Common myeloid progenitor, CD34-positive (primary cell): ENCODE results near the gene HHIPL1.

Experiments
- CTCF ChIA-PET: fragments of 350-600 bp; sonication (Branson Sonifier 250); formaldehyde crosslinking; loops from one replicate; lab custom pipeline; 2021; ENCODE audit warnings: antibody characterized with exemption; lab: Charles Lee
- POLR2A ChIA-PET: fragments of 350-600 bp; sonication (Branson Sonifier 250); formaldehyde crosslinking; loops from one replicate; lab custom pipeline; 2021; ENCODE audit warnings: antibody characterized with exemption; lab: Charles Lee
- DNase-seq, 3 donors: peaks; one replicate each; pipeline versions ENCODE4 v3.0.0 to v3.0.0-alpha.2; 2013
- H3K27ac ChIP-seq, 2 experiments: 1 replicate in 1 of 2; 2 replicates in 1 of 2; pipeline ENCODE4 v1.7.0; 2013; ENCODE audit warnings: inconsistent platforms in 2 of 2, low read length in 2 of 2, mild to moderate bottlenecking in 2 of 2, low read depth in 1 of 2, moderate library complexity in 1 of 2; ENCODE audit not compliant: severe bottlenecking in 2 of 2, insufficient read depth in 1 of 2, poor library complexity in 1 of 2
- H3K27me3 ChIP-seq, 5 experiments: replicated peaks in 2 of 5; 1 replicate in 3 of 5; 2 replicates in 2 of 5; pipeline versions ENCODE4 v1.6.1 to v1.7.0; 2013; ENCODE audit warnings: low read length in 4 of 5, mild to moderate bottlenecking in 2 of 5, moderate library complexity in 2 of 5, inconsistent platforms in 1 of 5; ENCODE audit not compliant: insufficient read depth in 5 of 5, control insufficient read depth in 4 of 5
- H3K36me3 ChIP-seq, 4 experiments: 1 replicate in 2 of 4; 2 replicates in 2 of 4; pipeline versions ENCODE4 v1.6.1 to v1.7.0; 2013; ENCODE audit warnings: low read length in 3 of 4, control low read depth in 1 of 4, mild to moderate bottlenecking in 1 of 4; ENCODE audit not compliant: control insufficient read depth in 4 of 4, insufficient read depth in 4 of 4
- H3K4me1 ChIP-seq, 4 experiments: 1 replicate in 3 of 4; 2 replicates in 1 of 4; pipeline versions ENCODE4 v1.6.1 to v1.7.1; 2013; ENCODE audit warnings: low read length in 3 of 4, mild to moderate bottlenecking in 3 of 4, control low read depth in 1 of 4, inconsistent platforms in 1 of 4, moderate library complexity in 1 of 4; ENCODE audit not compliant: control insufficient read depth in 4 of 4, insufficient read depth in 4 of 4; ENCODE audit errors: control extremely low read depth in 1 of 4
- H3K4me3 ChIP-seq, 7 experiments: 1 replicate in 4 of 7; 2 replicates in 3 of 7; pipeline versions ENCODE4 v1.5.1 to v1.7.0; 2013; ENCODE audit warnings: mild to moderate bottlenecking in 7 of 7, low read length in 6 of 7, moderate library complexity in 6 of 7, inconsistent platforms in 2 of 7, low read depth in 2 of 7, control low read depth in 1 of 7; ENCODE audit not compliant: insufficient read depth in 4 of 7, control insufficient read depth in 1 of 7; ENCODE audit errors: extremely low read depth in 1 of 7
- H3K9me3 ChIP-seq, 5 experiments: 1 replicate in 4 of 5; 2 replicates in 1 of 5; pipeline versions ENCODE4 v1.6.1 to v1.7.1; 2013; ENCODE audit warnings: low read length in 4 of 5, mild to moderate bottlenecking in 2 of 5, inconsistent platforms in 1 of 5, low read depth in 1 of 5, moderate library complexity in 1 of 5; ENCODE audit not compliant: control insufficient read depth in 4 of 5, insufficient read depth in 2 of 5; ENCODE audit errors: control extremely low read depth in 1 of 5
- WGBS: methylation state at CpG from one replicate; pipeline ENCODE4 v1.1.5; 2013; ENCODE audit not compliant: insufficient coverage; 5-methylcytosine and 5-hydroxymethylcytosine counted together

Gene HHIPL1

GRCh38 chr14:99604278-99604765 lies 40.6 kb upstream of the HHIPL1 start:
- Histone ChIP-seq H3K27ac (peak overlapping the region in 1 of 2 experiments; percentile 58), H3K4me1 (peaks cover 3 to 23% (median 14%) of the 10 kb centered on the region in 4 experiments), H3K9me3 (peaks cover 0 to 8% (median 0%) of the 10 kb centered on the region in 5 experiments), H3K36me3 (no peaks in the 10 kb centered on the region), H3K4me3 (peak overlapping the region; percentile 40 to 83 (median 67)), H3K27me3 (peaks cover 0 to 45% (median 23%) of the 10 kb centered on the region in 5 experiments)
- peak; percentile 94 to 97 (median 95) for DNase-seq
- WGBS: 0% methylated on average over 31 of the region's 65 CpGs
- CTCF ChIA-PET: interaction anchor here (1.2 to 1.6 kb wide), 3 partner anchors 17 to 43 kb away, joined by 3 read pairs; no protein-coding TSS in a partner anchor
- POLR2A ChIA-PET: interaction anchor here (0.6 kb wide), 2 partner anchors 88 to 211 kb away, joined by 3 read pairs; no protein-coding TSS in a partner anchor

GRCh38 chr14:99604766-99605298 lies 40.1 kb upstream of the HHIPL1 start:
- CTCF ChIA-PET: interaction anchor here (1.3 to 1.6 kb wide), 3 partner anchors 16 to 291 kb away, joined by 3 to 4 read pairs (median 3); no protein-coding TSS in a partner anchor
- peak overlapping the region; percentile 40 to 83 (median 67) for H3K4me3 ChIP-seq
- WGBS: 0% methylated on average over 32 of the region's 50 CpGs
- H3K36me3 ChIP-seq: no peaks in the 10 kb centered on the region
- peaks cover 0 to 45% (median 23%) of the 10 kb centered on the region in 5 experiments for H3K27me3 ChIP-seq
- H3K9me3 ChIP-seq: peaks cover 0 to 8% (median 0%) of the 10 kb centered on the region in 5 experiments
- H3K4me1 ChIP-seq: peaks cover 3 to 23% (median 14%) of the 10 kb centered on the region in 4 experiments
- DNase-seq: peak in 1 of 3 donors; percentile 42
- peak overlapping the region in 1 of 2 experiments; percentile 58 for H3K27ac ChIP-seq
- POLR2A ChIA-PET: no interaction called here

- no peaks in the 10 kb centered on the region for H3K36me3 ChIP-seq
- ChIA-PET CTCF (interaction anchor here (1.2 to 1.6 kb wide), 4 partner anchors 15 to 291 kb away, joined by 3 to 4 read pairs (median 4); no protein-coding TSS in a partner anchor), POLR2A (no interaction called here)
- DNase-seq: peak; percentile 59 to 86 (median 79)
- H3K4me3 ChIP-seq: peak overlapping the region; percentile 40 to 83 (median 67)
- H3K27me3 ChIP-seq: peaks cover 0 to 40% (median 23%) of the 10 kb centered on the region in 5 experiments
- no peak overlapping the region for H3K27ac ChIP-seq
- 4% methylated on average over 29 of the region's 38 CpGs for WGBS
- peaks cover 3 to 23% (median 14%) of the 10 kb centered on the region in 4 experiments for H3K4me1 ChIP-seq
- peaks cover 0 to 8% (median 0%) of the 10 kb centered on the region in 5 experiments for H3K9me3 ChIP-seq
Measured at GRCh38 chr14:99605299-99605961, 39.5 kb upstream of the HHIPL1 start.

GRCh38 chr14:99606359-99606758 lies 38.6 kb upstream of the HHIPL1 start:
- POLR2A ChIA-PET: no interaction called here

GRCh38 chr14:99608591-99608990 lies 36.3 kb upstream of the HHIPL1 start:
- peaks cover 0 to under 1% (median 0%) of the 10 kb centered on the region in 5 experiments for H3K9me3 ChIP-seq
- peaks cover 0 to 13% (median 6%) of the 10 kb centered on the region in 5 experiments for H3K27me3 ChIP-seq
- peaks cover 3 to 12% (median 11%) of the 10 kb centered on the region in 4 experiments for H3K4me1 ChIP-seq
- CTCF ChIA-PET: interaction anchor here (1.3 kb wide), 1 partner anchor 91 kb away, joined by 6 read pairs; no protein-coding TSS in a partner anchor
- H3K27ac ChIP-seq: no peak overlapping the region
- H3K36me3 ChIP-seq: no peaks in the 10 kb centered on the region
- no peak overlapping the region for H3K4me3 ChIP-seq
- WGBS: 100% methylated on average over 1 of the region's 2 CpGs
- POLR2A ChIA-PET: no interaction called here
- no peak for DNase-seq

More at GRCh38 chr14:99606359-99606758, 38.6 kb upstream of the HHIPL1 start:
- no peaks in the 10 kb centered on the region for H3K36me3 ChIP-seq
- WGBS: 91% methylated on average over 6 of the region's 7 CpGs
- no peak for DNase-seq
- H3K27ac ChIP-seq: no peak overlapping the region
- peaks cover 0 to 31% (median 23%) of the 10 kb centered on the region in 5 experiments for H3K27me3 ChIP-seq
- CTCF ChIA-PET: interaction anchor here (1.0 to 1.4 kb wide), 4 partner anchors 17 to 290 kb away, joined by 3 to 4 read pairs (median 4); no protein-coding TSS in a partner anchor
- peaks cover 3 to 23% (median 14%) of the 10 kb centered on the region in 4 experiments for H3K4me1 ChIP-seq
- H3K4me3 ChIP-seq: no peak overlapping the region
- peaks cover 0 to 8% (median 0%) of the 10 kb centered on the region in 5 experiments for H3K9me3 ChIP-seq

GRCh38 chr14:99609245-99610170 lies 35.4 kb upstream of the HHIPL1 start:
- Histone ChIP-seq H3K4me3 (no peak overlapping the region), H3K4me1 (peaks cover 3 to 11% (median 10%) of the 10 kb centered on the region in 4 experiments), H3K27ac (no peak overlapping the region), H3K27me3 (peaks cover 0 to 13% (median 5%) of the 10 kb centered on the region in 5 experiments), H3K9me3 (no peaks in the 10 kb centered on the region), H3K36me3 (no peaks in the 10 kb centered on the region)
- peak in 1 of 3 donors; percentile 18 for DNase-seq
- ChIA-PET POLR2A (no interaction called here), CTCF (interaction anchor here (0.8 kb wide), 1 partner anchor 27 kb away, joined by 3 read pairs; no protein-coding TSS in a partner anchor)
- 48% methylated on average over 7 of the region's 10 CpGs for WGBS
